22Rv1 (cell line): Measurements from ENCODE around the gene BLTP3A.
"Not testable (repeated sequence)": the region's sequence is repeated elsewhere in the genome, so short reads cannot be mapped to it uniquely, and the experiment has no call there.

Experiments
- H3K27ac ChIP-seq: fragments of 450-650 bp; 2 replicates; pipeline ENCODE4 v1.5.1; 2017
- ZFX ChIP-seq: fragments of 450-650 bp; IDR thresholded peaks from 2 replicates; pipeline ENCODE4 v1.6.1; 2017; ENCODE audit warnings: antibody characterized with exemption, borderline replicate concordance
- TF ChIP-seq, protein P1 (sequence below): fragments of 450-650 bp; IDR thresholded peaks from 2 replicates; pipeline ENCODE4 v1.5.1; 2017; ENCODE audit warnings: mild to moderate bottlenecking

BLTP3A gene, protein sequence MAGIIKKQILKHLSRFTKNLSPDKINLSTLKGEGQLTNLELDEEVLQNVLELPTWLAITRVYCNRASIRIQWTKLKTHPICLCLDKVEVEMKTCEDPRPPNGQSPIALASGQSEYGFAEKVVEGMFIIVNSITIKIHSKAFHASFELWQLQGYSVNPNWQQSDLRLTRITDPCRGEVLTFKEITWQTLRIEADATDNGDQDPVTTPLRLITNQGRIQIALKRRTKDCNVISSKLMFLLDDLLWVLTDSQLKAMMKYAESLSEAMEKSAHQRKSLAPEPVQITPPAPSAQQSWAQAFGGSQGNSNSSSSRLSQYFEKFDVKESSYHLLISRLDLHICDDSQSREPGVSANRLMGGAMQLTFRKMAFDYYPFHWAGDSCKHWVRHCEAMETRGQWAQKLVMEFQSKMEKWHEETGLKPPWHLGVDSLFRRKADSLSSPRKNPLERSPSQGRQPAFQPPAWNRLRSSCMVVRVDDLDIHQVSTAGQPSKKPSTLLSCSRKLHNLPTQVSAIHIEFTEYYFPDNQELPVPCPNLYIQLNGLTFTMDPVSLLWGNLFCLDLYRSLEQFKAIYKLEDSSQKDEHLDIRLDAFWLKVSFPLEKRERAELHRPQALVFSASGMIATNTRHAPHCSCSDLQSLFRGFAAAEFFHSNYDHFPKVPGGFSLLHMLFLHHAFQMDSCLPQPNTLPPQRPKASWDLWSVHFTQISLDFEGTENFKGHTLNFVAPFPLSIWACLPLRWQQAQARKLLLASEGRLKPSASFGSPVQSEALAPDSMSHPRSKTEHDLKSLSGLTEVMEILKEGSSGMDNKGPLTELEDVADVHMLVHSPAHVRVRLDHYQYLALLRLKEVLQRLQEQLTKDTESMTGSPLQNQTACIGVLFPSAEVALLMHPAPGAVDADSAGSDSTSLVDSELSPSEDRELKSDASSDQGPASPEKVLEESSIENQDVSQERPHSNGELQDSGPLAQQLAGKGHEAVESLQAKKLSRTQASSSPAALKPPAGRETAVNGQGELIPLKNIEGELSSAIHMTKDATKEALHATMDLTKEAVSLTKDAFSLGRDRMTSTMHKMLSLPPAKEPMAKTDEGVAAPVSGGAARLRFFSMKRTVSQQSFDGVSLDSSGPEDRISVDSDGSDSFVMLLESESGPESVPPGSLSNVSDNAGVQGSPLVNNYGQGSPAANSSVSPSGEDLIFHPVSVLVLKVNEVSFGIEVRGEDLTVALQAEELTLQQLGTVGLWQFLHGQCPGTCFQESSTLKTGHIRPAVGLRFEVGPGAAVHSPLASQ (N-terminal part only)

DNA sequence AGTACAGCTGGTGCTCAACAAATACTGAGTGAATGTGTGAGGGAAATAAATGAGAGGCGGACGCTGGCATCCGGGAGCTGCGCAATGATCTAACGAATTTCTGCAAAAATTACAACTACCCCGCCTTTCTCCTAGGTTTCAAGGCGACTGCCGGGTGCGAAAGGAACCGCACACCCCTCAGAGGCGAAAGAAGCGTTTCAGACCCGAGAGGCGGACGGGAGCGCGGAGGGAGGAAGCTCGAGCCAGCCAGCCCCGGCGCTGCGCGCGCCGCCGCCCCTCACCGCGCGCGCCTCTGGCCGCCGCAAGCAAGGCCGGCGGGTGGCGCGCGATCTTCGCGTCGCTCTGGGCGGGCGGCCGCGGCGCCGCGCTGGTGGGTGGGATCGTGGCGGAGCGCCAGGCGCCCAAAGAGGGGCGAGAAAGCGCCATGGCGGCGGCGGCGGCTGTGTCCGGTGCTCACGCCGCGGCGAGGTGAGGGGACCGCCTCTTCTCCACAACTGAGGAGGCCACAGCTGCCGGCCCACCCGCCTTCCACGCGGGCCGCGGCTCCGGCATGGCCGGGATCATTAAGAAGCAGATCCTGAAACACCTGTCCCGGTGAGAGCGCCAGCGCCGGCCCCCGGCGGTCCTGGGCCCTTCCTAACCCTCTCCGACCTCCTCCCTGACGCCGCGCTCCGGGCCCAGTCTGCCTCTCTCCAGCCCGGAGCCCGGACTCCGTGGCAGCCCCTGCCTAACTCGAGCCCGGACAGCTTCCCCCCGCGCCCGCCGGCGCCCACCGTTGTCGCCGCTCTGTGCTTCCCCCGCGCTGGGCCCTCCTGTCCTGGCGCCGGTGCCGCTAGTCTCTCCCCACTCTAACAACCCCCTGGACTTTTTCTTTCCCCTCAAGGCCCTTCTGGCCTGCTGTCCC is at the start of gene BLTP3A:
TSS of gene BLTP3A (plus strand) at position 383 of the 904 bp plus-strand sequence. CDS start at position 551, 168 bp downstream.
- H3K27ac ChIP-seq, result peak within 1 kb of the TSS; percentile 79
- TF ChIP-seq ZFX, result no peak
- TF ChIP-seq, protein P1, sequence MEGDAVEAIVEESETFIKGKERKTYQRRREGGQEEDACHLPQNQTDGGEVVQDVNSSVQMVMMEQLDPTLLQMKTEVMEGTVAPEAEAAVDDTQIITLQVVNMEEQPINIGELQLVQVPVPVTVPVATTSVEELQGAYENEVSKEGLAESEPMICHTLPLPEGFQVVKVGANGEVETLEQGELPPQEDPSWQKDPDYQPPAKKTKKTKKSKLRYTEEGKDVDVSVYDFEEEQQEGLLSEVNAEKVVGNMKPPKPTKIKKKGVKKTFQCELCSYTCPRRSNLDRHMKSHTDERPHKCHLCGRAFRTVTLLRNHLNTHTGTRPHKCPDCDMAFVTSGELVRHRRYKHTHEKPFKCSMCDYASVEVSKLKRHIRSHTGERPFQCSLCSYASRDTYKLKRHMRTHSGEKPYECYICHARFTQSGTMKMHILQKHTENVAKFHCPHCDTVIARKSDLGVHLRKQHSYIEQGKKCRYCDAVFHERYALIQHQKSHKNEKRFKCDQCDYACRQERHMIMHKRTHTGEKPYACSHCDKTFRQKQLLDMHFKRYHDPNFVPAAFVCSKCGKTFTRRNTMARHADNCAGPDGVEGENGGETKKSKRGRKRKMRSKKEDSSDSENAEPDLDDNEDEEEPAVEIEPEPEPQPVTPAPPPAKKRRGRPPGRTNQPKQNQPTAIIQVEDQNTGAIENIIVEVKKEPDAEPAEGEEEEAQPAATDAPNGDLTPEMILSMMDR, result peak; percentile 12; the same call in 1 of the 2 replicates

DNA sequence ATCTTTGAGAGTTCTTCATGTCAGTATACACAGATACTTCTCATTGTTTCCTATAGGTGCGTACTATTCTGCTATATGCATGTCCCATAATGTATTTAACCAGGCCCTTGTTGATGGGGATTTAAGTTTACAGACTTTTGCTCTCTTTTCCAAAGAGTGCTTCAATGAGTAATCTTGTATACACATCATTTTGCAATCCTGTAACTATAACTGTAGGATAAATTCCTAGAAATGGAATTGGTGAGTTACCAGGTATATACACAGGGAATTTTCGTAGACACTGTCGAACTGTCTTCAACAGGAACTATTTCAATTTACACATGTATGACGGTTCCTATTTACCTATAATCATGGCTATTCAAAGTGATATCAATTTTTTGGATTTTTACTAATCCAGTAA is 49.8 kb upstream of the BLTP3A start:
- no peak for TF ChIP-seq ZFX
- TF ChIP-seq, protein P1, result no peak
- H3K27ac ChIP-seq, result no peak overlapping the region

DNA sequence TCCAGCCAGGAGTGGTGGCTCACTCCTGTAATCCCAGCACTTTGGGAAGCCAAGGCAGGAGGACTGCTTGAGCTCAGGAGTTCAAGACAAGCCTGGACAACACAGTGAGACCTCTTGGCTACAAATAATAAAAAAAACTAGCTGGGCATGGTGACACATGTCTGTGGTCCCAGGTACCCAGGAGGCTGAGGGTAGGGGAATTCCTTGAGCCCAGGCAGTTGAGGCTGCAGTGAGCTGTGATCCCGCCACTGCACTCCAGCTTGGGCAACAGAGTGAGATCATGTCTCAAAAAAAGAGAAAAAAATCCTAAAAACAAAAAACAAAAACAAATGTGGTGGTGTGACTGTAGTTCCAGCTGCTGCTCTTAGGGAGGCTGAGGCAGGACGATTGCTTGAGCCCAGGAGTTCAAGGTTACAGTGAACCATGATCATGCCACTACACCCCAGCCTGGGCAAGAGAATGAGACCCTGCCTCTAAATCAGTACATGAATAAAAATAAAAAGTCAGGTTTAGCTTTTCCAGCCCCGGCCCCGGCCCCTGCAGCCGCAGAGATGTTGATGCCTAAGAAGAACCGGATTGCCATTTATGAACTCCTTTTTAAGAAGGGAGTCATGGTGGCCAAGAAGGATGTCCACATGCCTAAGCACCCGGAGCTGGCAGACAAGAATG is 48.1 kb upstream of the BLTP3A start:
- no peak for TF ChIP-seq ZFX
- TF ChIP-seq, protein P1, result no peak
- H3K27ac ChIP-seq, result no peak overlapping the region

DNA sequence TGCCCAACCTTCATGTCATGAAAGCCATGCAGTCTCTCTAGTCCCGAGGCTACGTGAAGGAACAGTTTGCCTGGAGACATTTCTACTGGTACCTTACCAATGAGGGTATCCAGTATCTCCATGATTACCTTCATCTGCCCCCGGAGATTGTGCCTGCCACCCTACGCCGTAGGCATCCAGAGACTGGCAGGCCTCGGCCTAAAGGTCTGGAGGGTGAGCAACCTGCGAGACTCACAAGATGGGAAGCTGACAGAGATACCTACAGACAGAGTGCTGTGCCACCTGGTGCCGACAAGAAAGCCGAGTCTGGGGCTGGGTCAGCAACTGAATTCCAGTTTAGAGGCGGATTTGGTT is 47.6 kb upstream of the BLTP3A start:
- H3K27ac ChIP-seq, result not testable (repeated sequence)

DNA sequence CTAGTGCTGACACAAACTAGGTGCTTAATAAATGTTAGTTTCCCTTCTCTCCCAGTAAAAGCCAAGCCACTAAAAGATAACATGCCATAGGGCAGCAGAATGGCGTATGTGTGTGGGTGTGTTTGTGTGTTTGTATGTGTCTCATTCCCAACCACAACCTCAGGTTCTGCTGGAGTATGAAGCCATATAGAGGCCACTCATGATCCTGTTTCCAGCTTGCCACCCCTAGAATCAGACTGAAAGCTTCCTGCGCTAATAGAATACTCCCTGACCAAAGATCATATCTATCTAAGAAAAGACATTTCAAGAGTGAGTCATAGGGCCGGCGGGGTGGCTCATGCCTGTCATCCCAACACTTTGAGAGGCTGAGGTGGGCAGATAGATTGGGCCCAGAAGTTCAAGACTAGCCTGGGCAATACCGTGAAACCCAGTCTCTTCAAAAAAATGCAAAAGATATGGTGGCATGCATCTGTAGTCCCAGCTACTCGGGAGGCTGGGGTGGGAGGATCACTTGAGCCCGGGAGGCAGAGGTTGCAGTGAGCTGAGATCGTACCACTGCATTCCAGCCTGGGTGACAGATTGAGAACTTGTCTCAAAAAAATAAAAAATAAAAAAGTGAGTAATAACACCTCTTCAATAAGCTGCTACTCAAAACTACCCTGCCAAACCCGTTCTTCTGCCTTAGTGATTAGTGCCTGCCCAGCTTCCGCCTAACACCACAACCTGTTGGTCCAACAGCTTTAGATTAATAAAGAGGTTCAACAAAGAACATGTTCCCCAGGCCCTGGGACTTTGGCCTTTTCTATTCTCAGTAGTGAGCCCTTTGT is 46.4 kb upstream of the BLTP3A start:
- TF ChIP-seq, protein P1, result no peak
- no peak for TF ChIP-seq ZFX
- H3K27ac ChIP-seq, result no peak overlapping the region

DNA sequence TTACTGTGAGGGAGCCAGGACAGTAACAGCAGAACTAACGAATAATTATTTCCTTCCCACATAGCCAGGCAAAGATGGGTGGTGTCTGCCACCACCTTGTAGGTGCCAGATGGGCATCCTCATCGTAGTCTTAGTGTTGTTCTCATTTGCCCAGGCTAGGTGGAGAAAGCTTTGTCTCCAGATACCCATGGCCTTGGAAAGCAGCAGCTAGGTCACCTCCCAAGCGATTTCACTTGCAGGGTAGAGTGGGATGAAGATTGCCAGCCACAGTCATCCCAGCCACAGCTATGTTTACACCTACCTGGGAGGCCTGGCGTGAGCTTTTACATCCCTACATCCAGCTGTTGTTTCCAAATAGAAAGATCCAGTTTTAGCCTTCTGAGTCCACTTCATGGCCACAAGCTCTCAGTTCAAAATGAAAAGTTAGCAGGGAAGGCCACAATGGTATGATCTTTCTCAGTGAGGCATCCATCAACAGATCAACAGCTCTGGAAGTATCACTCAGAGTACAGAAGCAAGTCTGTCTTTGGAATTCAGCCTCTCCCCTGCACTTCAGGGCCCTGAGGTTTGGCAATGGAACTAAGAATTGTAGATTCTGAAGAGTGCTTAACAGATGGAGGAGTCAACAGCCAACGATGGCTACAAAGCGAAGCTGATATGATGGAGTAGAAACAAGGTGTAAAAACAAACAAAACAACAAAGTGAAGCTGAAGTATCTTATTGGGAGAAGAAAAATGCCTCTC is 45.6 kb upstream of the BLTP3A start:
- TF ChIP-seq, protein P1, result no peak
- no peak for TF ChIP-seq ZFX

More for the DNA sequence above, 45.6 kb upstream of the BLTP3A start:
- no peak overlapping the region for H3K27ac ChIP-seq
